OCI-M1 (cell line): ENCODE results near the gene CYB5RL.
"Not testable (repeated sequence)": the region's sequence is repeated elsewhere in the genome, so short reads cannot be mapped to it uniquely, and the experiment has no call there.

Experiments
- DNase-seq: peaks from one replicate; lab custom pipeline; 2025; lab: John Stamatoyannopoulos, UW

CYB5RL gene

DNA sequence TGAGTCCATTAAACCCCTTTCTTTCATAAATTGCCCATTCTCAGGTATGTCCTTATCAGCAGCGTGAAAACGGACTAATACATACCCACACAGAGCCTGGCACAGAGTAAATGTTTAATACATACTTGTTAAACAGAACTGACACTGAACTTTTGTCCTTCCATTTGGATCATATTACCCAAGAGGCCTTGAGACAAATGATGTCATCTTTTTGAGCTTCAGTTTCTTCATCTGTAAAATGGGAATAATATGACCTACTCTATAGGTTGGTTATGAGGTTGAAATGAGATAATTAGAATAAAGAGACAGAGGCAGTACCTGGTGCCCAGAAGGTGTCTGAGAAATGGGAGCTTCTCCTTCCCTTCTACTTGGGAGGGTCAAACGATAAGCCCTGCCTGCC lies 13.8 kb downstream of the CYB5RL start:
- no peak for DNase-seq

- no peak for DNase-seq
Measured at GRCh38 chr1:54180701-54181360, 19.0 kb downstream of the CYB5RL start.

DNA sequence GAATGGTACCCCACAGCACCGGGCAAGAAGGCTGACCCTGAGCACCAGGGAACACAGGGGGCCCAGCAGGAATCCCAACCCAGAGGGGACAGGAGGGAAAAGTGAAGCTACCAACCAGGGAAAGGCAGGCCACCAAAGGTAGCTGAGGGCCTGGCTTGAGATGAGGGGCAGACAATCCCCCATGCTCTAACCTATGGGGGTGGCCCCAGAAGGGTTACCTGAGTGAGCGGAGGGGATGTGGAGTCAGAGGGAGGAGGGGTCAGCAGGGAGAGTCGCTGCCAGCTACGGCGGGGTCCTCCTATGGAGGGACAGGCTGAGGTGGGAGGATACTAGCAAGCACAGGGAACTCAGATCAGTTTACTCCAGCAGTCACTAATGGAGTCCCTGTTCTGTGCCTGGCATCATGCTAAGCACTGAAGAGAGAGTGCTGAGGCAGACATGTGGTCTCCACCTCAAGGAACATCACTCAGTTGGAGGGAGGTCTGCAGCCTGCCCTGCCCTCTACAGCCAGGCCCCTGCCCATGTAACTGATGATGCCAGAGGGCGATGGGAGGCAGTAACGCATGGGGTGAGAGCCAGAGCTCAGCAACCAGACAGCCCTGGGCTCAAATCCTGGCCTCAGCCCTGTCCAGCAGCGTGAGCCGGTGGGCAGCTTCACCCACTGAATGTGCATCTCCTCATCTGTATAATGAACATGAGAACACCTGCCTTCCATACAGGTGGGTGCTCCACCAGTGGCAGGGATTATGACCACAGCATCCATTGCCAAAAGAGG lies 21.3 kb downstream of the CYB5RL start:
- no peak for DNase-seq

GRCh38 chr1:54177726-54178125 lies 22.1 kb downstream of the CYB5RL start:
- no peak for DNase-seq

DNA sequence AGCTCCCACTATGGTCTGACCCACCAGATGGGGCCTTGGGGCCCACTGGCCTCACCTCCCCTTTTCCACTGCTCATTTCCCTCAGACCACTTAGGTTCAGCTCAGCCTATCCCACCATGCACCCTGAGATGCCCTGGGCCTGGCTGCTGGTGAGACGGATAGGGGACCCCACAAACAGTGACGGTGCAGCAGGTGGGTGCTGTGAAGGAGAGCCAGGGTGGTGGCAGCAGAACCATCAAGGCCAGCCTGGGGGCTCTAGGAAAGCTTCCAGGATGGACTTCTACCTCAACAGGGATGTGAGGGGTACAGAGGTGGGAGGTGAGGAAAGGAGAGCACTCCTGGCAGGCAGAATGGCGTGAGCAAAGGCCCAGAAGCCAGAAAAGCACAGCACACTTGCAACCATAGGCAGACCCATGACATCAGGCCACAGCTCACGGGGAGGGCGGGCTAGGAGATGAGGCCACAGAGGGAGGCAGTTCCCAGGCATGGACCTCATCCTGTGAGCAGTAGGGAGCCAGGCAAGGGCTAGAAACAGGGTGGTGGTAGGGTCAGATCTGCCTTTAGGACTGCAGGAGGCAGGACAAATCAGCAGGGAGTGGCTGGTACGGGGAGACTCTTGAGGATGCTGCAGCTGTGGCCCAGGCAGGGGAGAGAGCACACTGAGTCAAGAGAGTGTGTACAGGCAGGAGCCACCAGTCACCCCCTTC lies 23.1 kb downstream of the CYB5RL start:
- DNase-seq = no peak

- DNase-seq = no peak
Measured at GRCh38 chr1:54174106-54174505, 25.7 kb downstream of the CYB5RL start.

DNA sequence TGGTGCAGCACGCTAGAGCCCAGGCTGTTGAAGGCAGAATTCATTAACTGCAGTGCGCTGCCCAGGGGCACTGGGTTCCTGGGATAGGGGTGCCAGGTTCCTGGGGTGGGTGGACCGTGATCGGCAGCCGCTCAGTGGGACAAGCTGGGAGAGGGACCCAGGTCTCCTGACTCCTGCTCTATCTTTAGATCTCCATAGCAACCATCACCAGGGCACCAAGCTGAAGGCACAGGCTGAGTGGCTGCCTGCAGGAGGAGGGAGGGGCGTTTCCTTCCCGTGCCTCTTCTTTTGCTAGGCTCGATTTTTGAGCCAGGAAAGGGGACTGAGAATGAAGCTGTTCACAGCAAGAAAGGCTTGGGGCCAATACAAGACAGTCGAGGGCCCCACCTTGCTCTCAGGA lies 26.1 kb downstream of the CYB5RL start:
- DNase-seq = no peak

- no peak for DNase-seq
Measured at GRCh38 chr1:54172614-54173599, 26.9 kb downstream of the CYB5RL start.

DNA sequence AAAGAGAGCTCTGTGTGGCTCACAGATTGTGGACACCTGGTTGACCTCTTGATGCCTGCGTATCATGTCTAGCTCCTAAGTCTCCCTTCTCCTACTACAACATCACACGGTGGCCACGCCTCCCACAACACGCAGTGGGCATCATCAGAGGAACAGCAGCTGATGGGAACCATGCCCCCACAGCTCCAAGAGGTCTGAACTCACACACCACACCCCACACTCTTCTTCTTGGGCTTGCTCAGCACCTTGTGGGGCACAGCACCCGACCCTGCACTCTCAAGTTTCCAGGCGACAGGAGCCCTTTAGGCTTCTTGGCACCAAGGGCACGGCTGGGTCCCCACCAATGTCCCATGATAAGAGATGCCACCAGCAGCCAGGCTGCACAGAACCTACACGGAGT lies 28.2 kb downstream of the CYB5RL start:
- no peak for DNase-seq

- DNase-seq = no peak
Measured at GRCh38 chr1:54171016-54171415, 28.8 kb downstream of the CYB5RL start.

DNA sequence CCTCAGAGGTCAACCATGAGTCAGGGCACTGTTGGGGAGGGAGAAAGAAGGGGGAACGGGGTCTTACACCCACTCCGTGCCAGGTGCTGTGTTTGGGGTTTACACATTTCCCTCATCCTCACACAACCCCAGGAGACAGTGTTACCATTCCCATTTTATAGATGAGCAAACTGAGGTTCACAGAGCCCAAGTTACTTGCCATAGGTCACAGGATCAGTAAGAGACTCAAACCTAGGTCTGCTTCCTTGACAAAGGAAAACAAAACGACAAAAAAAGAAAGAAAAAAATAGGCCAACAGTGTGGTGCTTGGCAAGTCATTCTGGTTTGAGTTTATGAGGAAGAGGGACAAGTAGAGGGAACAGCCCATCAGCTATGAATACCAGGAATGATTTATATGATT lies 30.8 kb downstream of the CYB5RL start:
- DNase-seq = no peak

GRCh38 chr1:54168206-54168965 lies 31.4 kb downstream of the CYB5RL start:
- no peak for DNase-seq

- DNase-seq = no peak
Measured at GRCh38 chr1:54167422-54168139, 32.2 kb downstream of the CYB5RL start.

DNA sequence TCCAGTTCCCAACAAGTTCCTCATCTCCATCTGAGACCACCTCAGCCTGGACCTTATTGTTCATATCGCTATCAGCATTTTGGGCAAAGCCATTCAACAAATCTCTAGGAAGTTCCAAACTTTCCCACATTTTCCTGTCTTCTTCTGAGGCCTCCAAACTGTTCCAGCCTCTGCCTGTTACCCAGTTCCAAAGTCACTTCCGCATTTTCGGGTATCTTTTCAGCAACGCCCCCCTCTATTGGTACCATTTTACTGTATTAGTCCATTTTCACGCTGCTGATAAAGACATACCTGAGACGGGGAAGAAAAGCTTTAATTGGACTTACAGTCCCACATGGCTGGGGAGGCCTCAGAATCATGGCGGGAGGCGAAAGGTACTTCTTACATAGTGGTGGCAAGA lies 33.5 kb downstream of the CYB5RL start:
- DNase-seq = not testable (repeated sequence)

GRCh38 chr1:54165146-54165545 lies 34.7 kb downstream of the CYB5RL start:
- no peak for DNase-seq

GRCh38 chr1:54163573-54163972 lies 36.3 kb downstream of the CYB5RL start:
- DNase-seq = no peak

GRCh38 chr1:54163051-54163450 lies 36.8 kb downstream of the CYB5RL start:
- DNase-seq = no peak

DNA sequence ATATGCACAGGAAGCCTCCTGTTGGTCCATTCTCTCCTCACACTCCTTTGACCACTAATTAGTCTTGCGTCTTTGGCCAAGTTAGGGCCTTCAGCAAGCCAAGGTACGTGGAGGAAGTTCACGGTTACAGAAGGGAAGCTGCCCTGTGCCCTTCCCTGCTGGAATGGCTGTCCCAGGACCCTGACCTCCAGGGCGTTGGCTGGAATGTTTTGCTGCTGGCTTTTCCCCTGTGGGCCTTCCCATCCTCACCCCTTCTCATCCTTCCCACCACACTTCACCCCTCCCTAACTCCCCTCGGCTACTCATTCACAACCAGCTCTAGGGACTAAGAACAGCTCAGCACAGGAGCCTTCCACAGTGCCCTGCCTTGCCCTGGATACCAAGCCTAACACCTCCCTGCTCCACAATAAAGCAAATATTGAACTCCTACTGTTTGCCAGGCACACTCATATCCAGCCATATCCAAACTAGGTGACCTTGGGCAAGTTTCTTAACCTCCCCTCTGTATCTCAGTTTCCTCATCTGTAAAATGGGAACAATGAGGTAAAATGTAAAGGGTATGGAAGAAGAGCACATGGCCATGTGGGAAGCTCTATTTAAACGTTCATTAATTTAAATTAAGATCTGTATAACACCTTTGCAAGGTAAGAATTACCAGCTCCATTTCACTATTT lies 38.2 kb downstream of the CYB5RL start:
- DNase-seq = no peak

DNA sequence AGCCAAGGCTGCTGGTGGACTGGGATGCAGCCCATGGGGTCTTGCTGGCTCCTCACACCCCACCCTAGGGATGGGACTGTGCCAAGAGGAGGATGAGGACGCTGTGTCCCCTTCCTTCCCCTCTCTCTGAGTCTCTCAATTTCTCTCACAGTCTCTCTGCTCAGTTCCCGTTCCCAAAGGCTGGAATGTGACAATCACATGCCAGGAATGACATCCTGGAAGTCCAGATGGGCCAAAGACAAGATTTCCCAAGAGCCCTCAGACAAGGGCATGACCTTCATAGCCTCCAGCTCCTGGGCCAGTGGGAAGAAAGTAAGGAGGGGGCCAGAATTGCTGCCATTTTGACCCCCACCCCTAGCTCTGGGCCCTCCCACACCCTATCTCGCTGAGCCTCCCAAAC lies 39.5 kb downstream of the CYB5RL start:
- DNase-seq = no peak
